Measurements from ENCODE around the gene RTBDN. TPM values are rescaled to one million over a fixed set of nuclear protein-coding genes. Genes with fewer than 3 reads are reported as not detected.
A peak's percentile ranks its signal among the peaks of the same experiment; 100 is the strongest.

RTBDN gene
- total and polyA plus RNA-seq, 10 of the 15 experiments (the other 5 are each of a cell fraction or from before 2014, with no cell fraction given) = 0.45 TPM; not detected in 9

GRCh38 chr19:12792051-12792852 lies 42.1 kb downstream of the RTBDN start (continued):
- TF ChIP-seq, protein P1, sequence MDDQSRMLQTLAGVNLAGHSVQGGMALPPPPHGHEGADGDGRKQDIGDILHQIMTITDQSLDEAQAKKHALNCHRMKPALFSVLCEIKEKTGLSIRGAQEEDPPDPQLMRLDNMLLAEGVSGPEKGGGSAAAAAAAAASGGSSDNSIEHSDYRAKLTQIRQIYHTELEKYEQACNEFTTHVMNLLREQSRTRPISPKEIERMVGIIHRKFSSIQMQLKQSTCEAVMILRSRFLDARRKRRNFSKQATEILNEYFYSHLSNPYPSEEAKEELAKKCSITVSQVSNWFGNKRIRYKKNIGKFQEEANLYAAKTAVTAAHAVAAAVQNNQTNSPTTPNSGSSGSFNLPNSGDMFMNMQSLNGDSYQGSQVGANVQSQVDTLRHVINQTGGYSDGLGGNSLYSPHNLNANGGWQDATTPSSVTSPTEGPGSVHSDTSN (IDR thresholded peaks at IDR 0.05; ENCODE audit: insufficient replicate concordance, low read depth, low read length) = peak; percentile 54
- TF ChIP-seq USF1 (IDR thresholded peaks at IDR 0.05; ENCODE audit: borderline replicate concordance, extremely low read length, insufficient read depth, low read depth, low read length) (peak; percentile 71), RCOR1 (conservative IDR thresholded peaks at IDR 0.05; ENCODE audit: low read depth, low read length) (no peak), FOS (IDR thresholded peaks at IDR 0.05; ENCODE audit: borderline replicate concordance, extremely low read depth, insufficient read length) (no peak), SMARCA5 (IDR thresholded peaks at IDR 0.05) (peak; percentile 47; the same call in 1 of the 2 replicates), BHLHE40 (IDR thresholded peaks at IDR 0.05; ENCODE audit: borderline replicate concordance in 1 of 2, low read depth in 2 of 2, low read length in 1 of 2) (peak in 1 of 2 experiments; percentile 39; a peak in 1 of 4 replicates), ESRRA (IDR thresholded peaks at IDR 0.05; ENCODE audit: low read length) (peak; percentile 14; the same call in 1 of the 2 replicates), ZNF592 (IDR thresholded peaks at IDR 0.05) (no peak)
